ENCODE results near the gene OR4D10.
A peak's percentile ranks its signal among the peaks of the same experiment; 100 is the strongest.
"Not testable (repeated sequence)": the region's sequence is repeated elsewhere in the genome, so short reads cannot be mapped to it uniquely, and the experiment has no call there.

Gene OR4D10

DNA sequence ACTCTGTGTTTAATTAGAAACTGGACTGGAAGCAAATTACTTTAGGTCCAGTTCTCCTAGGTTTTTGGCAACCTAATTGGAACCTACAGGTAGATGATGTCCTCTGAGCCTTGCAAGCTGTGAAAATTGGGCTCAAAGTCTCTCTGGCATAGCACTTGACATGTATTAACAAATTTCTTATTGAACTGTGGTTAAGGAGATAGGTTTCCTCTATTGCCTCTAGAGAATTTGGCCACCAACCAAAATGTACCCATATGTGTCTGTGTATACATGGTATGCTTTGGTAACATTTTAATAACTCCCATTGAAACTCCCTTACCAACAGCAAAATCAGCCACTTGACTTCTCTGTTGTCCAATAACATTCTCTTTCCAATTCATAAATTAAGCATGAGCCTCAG is at the start of gene OR4D10:
Gene OR4D10 (plus strand): TSS at position 301 of the 400 bp plus-strand sequence. CDS start 4,115 bp downstream, outside the sequence.
- DNase-seq (ENCODE audit: low spot score), result no peak

- no peak for DNase-seq (ENCODE audit: low spot score)
Measured at GRCh38 chr11:59423835-59424234, 49.3 kb upstream of the OR4D10 start.

DNA sequence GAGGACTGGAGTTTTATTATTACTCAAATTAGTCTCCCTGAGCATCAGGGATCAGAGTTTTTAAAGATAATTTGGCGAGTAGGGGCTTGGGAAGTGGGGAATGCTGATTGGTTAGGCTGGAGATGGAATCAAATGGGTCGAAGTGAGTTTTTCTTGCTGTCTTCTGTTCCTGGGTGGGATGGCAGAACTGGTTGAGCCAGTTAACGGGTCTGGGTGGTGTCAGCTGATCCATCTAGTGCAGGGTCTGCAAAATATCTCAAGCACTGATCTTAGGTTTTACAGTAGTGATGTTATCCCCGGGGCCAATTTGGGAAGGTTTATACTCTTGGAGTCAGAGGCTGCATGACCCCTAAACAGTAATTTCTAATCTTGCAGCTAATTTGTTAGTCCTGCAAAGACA is 48.0 kb upstream of the OR4D10 start:
- DNase-seq (ENCODE audit: low spot score), result no peak

DNA sequence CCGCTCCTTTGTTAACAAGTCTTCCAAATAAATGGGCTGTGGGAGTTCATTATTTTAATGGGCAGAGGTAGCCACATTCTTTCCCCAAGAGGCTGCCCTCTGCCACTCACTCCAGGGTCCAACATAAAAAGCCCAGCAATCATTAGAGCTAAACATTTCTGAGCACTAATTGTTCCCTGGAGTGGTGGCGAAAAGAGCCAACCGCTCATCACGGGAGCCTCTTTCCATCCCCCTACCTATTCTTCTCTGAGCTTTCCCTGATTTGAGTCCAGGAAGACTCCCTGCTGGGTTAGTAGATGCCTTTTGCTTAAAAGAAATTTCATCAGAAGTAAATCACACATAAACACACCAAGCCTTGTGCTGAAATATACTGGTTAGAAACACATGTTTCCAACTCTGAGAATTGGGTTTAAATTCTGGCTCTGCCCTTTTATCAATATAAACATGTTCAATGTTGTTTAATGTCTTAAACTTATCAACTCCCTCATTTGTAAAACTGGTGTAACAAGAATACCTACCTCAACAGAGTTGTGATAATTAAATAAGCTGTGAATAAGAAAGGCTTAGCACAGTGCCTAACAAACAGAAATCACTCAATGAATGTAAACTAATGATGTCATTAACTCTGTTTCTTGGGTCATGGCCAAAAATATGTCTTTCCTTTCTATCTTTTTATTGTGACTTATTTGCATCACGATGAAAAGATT is 46.6 kb upstream of the OR4D10 start, which contains the start of gene OR5A2:
Gene OR5A2 (minus strand): TSS at position 53 of the 707 bp plus-strand sequence. CDS start 3,460 bp downstream, outside the sequence.
- no peak for DNase-seq (ENCODE audit: low spot score)

DNA sequence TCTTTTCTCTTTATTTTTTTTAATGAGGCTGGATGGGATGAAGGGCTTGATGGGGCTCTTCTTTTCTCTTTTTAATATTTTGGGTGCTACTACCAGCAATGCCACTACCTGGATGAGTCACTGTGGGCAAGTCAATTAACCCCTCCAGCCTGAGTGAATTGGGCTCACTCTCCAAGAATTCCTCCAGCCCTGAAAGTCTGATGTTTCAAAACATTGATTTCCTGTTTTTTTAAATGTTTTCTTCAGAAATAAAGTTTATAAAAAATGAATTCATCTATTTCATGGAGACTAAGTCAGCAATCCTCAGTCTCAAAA is 46.1 kb upstream of the OR4D10 start:
- no peak for DNase-seq (ENCODE audit: low spot score)

DNA sequence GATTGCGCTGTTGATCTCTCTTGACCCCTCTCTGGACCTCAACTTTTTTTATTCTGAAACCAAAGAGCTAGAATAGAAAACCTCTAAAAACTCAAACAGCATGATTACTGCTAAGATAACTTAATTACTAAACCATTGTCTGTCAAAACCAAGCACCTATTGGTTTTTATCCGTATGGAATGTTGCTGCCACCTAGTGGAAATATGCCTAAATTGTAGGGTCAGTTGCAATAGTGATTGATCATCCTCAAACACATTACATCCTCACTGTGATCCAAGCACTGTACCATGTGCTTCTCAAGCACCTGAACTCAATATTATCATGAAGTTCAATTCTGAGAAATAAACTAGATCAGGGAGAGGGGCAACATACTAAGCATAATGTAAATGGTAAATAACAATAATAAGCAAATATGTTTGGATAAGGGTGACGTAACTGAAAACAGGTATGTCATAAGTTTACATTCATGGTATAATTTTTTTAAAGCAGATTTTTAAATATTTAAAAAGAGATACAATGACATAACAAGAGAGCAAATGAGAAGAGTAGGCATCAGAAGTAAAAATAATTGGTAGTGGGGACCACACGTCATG is 43.1 kb upstream of the OR4D10 start:
- DNase-seq (ENCODE audit: low spot score), result peak; percentile 67

GRCh38 chr11:59436169-59436568 is 36.9 kb upstream of the OR4D10 start, which contains the start of gene OR5A1:
OR5A1 (plus strand) TSS chr11:59436469; CDS start chr11:59443169, 6,700 bp downstream.
- no peak for DNase-seq (ENCODE audit: low spot score)

GRCh38 chr11:59437770-59438169 is 35.3 kb upstream of the OR4D10 start:
- DNase-seq (ENCODE audit: low spot score), result no peak

GRCh38 chr11:59445624-59446023 is 27.5 kb upstream of the OR4D10 start:
- DNase-seq (ENCODE audit: low spot score), result not testable (repeated sequence)

DNA sequence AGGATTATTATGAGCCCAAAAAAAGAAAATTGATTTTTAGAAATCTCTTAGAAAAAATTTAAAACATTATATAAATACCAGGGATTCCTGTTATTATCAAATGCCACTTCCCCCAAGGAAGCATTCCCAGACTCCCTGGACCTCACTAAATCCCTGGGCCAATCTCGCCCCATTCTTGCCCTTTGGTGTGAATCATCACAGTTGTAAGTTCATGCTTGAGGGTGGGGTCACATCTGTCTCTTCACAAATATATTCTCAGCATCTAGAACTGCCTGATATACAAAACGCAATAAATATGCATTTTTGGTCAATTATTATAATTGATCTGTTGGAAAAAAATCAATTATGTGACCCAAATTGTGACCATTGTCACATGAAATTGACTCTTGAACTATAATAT is 24.6 kb upstream of the OR4D10 start:
- DNase-seq (ENCODE audit: low spot score), result no peak

- no peak for DNase-seq (ENCODE audit: low spot score)
Measured at GRCh38 chr11:59456661-59457060, 16.5 kb upstream of the OR4D10 start, which contains the start of gene OR4D6. OR4D6 (plus strand) TSS chr11:59456961; CDS start chr11:59456961, 0 bp downstream.

DNA sequence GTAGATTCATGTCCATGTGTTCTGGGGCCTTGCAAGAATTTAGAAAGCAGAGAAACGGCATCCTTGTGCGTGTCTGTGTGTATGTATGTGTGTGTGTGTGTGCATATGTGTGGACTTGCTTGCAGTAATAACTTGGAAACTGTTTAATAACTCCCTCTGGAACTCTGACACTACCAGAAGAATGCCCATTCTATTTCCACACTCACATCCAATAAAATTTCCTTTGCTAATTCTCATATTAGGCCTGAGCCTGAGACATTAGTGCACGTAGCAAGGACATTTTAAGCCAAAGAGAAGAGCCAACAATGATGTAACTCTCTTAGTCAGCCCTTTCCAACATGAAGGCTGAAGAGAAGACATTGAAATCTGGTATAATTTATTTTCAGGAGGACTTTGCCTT is 13.2 kb upstream of the OR4D10 start:
- no peak for DNase-seq (ENCODE audit: low spot score)

DNA sequence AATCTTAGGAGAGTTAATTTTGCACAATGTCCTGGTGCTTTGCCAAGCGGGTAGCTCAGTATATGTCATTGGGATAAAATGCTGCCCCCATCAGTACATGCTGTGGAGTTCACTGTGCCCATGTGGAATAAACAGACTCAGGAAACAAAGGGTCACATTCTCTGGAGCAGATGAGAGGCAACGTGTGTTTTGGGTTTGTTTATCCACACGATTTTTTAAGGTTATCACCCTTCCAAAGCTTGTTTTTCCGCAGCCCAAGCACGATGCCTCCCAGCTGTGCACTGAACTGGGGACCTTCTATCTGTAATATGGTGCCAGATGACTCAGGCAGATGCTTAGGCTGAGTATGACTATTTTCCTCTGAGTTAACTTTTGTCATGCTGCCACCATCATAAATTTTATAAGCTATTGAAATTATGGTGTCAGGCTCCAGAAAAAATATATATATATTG is 9.9 kb upstream of the OR4D10 start:
- no peak for DNase-seq (ENCODE audit: low spot score)

DNA sequence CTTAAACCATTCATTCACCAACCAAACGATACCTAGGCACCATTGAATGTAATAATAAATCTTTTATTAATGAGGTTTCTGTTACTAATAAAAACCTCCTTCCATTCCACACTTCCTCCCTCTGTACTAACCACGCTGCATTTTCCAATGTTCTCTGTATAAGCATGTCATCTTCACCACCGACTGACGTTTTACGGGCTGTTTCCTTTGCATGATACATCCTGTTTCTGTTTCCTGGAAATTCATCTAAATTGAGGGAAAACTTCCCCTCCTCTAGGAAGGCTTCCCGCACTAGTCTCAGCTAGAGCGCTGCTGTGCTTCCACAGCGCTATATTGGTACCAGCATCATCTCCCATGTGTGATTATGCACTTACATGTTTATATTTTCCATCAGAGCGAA is 2.1 kb downstream of the OR4D10 start:
- DNase-seq (ENCODE audit: low spot score), result no peak

DNA sequence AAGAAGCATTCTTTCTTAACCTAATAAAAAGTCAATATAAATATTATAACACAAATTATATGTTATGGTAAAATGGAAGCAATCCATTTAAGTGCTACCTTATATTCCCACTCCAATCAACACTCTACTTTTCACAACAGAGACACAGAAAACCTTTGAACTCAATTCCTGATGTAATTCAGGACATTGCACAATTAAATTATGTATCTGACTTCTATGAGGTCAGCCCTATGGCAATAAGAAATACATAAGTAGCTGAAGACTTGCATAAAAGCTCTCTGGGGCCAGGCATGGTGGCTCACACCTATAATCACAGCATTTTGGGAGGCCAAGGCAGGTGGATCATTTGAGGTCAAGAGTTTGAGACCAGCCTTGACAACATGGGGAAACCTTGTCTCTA is 6.8 kb downstream of the OR4D10 start:
- no peak for DNase-seq (ENCODE audit: low spot score)

DNA sequence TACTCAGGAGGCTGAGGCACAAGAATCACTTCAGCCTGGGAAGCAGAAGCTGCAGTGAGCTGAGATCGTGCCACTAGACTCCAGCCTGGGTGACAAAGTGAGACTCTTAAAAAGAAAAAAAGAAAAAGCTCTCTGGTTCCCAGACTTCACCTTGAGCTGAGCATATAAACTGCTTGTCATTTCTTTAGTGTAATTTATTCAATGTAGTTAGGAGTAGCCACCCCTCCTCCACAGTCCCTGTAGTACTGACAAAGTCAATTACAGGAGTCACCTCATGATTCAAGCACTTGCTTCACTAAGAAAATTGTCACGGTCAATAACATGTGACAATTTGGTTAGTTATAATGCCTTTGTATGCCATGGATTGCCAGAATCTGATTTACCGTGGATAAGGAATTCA is 7.2 kb downstream of the OR4D10 start:
- DNase-seq (ENCODE audit: low spot score), result no peak

- DNase-seq (ENCODE audit: low spot score), result no peak
Measured at GRCh38 chr11:59501931-59502330, 28.8 kb downstream of the OR4D10 start.

GRCh38 chr11:59503276-59503675 is 30.2 kb downstream of the OR4D10 start, which contains the start of gene OR4D11:
OR4D11 (plus strand) TSS chr11:59503576; CDS start chr11:59503576, 0 bp downstream.
- no peak for DNase-seq (ENCODE audit: low spot score)

GRCh38 chr11:59510941-59511589 is 38.0 kb downstream of the OR4D10 start, which contains the start of gene OR4D9:
OR4D9 (plus strand) TSS chr11:59511539; CDS start chr11:59514913, 3,374 bp downstream.
- DNase-seq (ENCODE audit: low spot score), result peak; percentile 5

DNA sequence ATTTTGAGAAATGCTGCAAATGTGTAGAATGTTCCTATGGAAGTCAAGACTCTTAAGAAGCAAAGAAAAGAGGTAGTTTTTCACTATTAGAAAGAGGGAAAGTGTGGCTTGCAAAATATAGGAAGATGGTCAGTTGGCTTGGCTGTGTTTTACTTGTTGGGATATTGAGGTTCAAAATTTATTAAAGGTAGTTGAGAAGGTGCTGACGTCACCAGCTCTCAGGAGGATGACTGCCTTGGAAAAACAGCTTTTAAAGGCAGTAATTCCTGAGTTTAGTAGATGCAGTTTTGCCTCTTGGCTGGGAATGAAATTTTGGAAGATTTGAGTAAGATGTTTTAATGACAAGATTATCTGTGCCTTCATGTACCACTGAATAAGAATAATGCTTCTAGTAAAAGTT is 38.6 kb downstream of the OR4D10 start:
- no peak for DNase-seq (ENCODE audit: low spot score)

- not testable (repeated sequence) for DNase-seq (ENCODE audit: low spot score)
Measured at GRCh38 chr11:59520139-59520538, 47.0 kb downstream of the OR4D10 start.

GRCh38 chr11:59520741-59521140 is 47.6 kb downstream of the OR4D10 start:
- DNase-seq (ENCODE audit: low spot score), result no peak

GRCh38 chr11:59523541-59523940 is 50.4 kb downstream of the OR4D10 start:
- no peak for DNase-seq (ENCODE audit: low spot score)

Data from Ammon's horn (tissue), 1 donor.